Breast epithelium (tissue), 4 donors: Measurements from ENCODE around the gene PRAC2. TPM values are rescaled to one million over a fixed set of nuclear protein-coding genes. Genes with fewer than 3 reads are reported as not detected.

Experiments
- DNase-seq, 2 donors: peaks; one replicate each; pipeline ENCODE4 v3.0.0-alpha.2; 2019; ENCODE audit warnings: low spot score in 2 of 2
- H3K27ac ChIP-seq, 2 donors: fragments of 200-600 bp; sonication (generic) in 1 of 2; one replicate each; pipeline ENCODE4 v1.5.1; 2016 to 2019; ENCODE audit warnings: mild to moderate bottlenecking in 1 of 2
- H3K27me3 ChIP-seq, 2 donors: fragments of 200-600 bp; sonication (generic) in 1 of 2; one replicate each; pipeline versions ENCODE4 v1.5.1 to v1.6.0; 2017 to 2019; ENCODE audit warnings: control low read depth in 1 of 2, mild to moderate bottlenecking in 1 of 2
- H3K36me3 ChIP-seq: fragments of 200-600 bp; one replicate; pipeline ENCODE4 v1.5.1; 2019
- H3K4me1 ChIP-seq, 2 donors: fragments of 200-600 bp; sonication (generic); one replicate each; pipeline ENCODE4 v1.5.1; 2016 to 2019; ENCODE audit warnings: control low read depth in 1 of 2
- H3K4me3 ChIP-seq, 3 donors: fragments of 200-600 bp; sonication (generic); 1 replicate in 2 of 3; 2 replicates in 1 of 3; pipeline ENCODE4 v1.5.1; 2016 to 2019; ENCODE audit warnings: mild to moderate bottlenecking in 3 of 3, moderate library complexity in 2 of 3
- H3K9me3 ChIP-seq, 2 donors: fragments of 200-600 bp; sonication (generic) in 1 of 2; one replicate each; pipeline ENCODE4 v1.5.1; 2016 to 2019; ENCODE audit warnings: control low read depth in 1 of 2
- CTCF ChIP-seq, 3 donors: fragments of 450-650 bp; IDR thresholded peaks; one replicate each; pipeline ENCODE4 v1.5.1; 2016 to 2017; ENCODE audit warnings: antibody characterized with exemption in 3 of 3, mild to moderate bottlenecking in 3 of 3, moderate library complexity in 3 of 3
- POLR2A ChIP-seq: fragments of 450-650 bp; IDR thresholded peaks from one replicate; pipeline ENCODE4 v1.6.1; 2016; ENCODE audit warnings: antibody characterized with exemption, mild to moderate bottlenecking, moderate library complexity
- POLR2AphosphoS5 ChIP-seq, 3 donors: sonication (generic); formaldehyde crosslinking; IDR thresholded peaks; one replicate each; pipeline ENCODE4 v1.6.1; 2017; ENCODE audit warnings: antibody characterized with exemption in 3 of 3
- intact Hi-C: fragments of 100-400 bp; cut with DNase I; formaldehyde crosslinking; loops from one replicate; pipeline ENCODE4 v1.15.1; 2023; ENCODE audit warnings: low total_unique reads
- total RNA-seq, 3 donors: library from RNA; depleted of rRNA; stranded (reverse); fragments of >200 nt; gene quantifications; one replicate each; pipeline ENCODE4 v1.1.0, GENCODE V29; 2016

PRAC2 gene
- total RNA-seq, 3 donors from 2014 or later, result not detected

- no peak overlapping the region for H3K4me3 ChIP-seq
- intact Hi-C loops, result no loop called here
- DNase-seq, result no peak
- H3K36me3 ChIP-seq, result no peaks in the 10 kb centered on the region
- H3K27ac ChIP-seq, result no peak overlapping the region
- TF ChIP-seq POLR2A (no peak), CTCF (IDR thresholded peaks at IDR 0.05) (no peak), POLR2AphosphoS5 (IDR thresholded peaks at IDR 0.05) (no peak)
- no peaks in the 10 kb centered on the region for H3K9me3 ChIP-seq
- no peaks in the 10 kb centered on the region for H3K4me1 ChIP-seq
- H3K27me3 ChIP-seq, result peaks cover 0 to 13% of the 10 kb centered on the region in 2 donors
Measured at GRCh38 chr17:48769009-48769675, 46.2 kb downstream of the PRAC2 start.

- intact Hi-C loops, result no loop called here
- Histone ChIP-seq H3K27me3 (peaks cover 0 to 9% of the 10 kb centered on the region in 2 donors), H3K9me3 (no peaks in the 10 kb centered on the region)
Measured at GRCh38 chr17:48770954-48771353, 48.0 kb downstream of the PRAC2 start.

GRCh38 chr17:48773245-48773644 is 50.3 kb downstream of the PRAC2 start:
- no peak overlapping the region for H3K27ac ChIP-seq
- no peaks in the 10 kb centered on the region for H3K36me3 ChIP-seq
- no peak overlapping the region for H3K4me3 ChIP-seq
- peaks cover 0 to 9% of the 10 kb centered on the region in 2 donors for H3K27me3 ChIP-seq
- TF ChIP-seq POLR2AphosphoS5 (IDR thresholded peaks at IDR 0.05) (no peak), POLR2A (no peak), CTCF (IDR thresholded peaks at IDR 0.05) (no peak)
- intact Hi-C loops, result no loop called here
- no peak for DNase-seq
- H3K9me3 ChIP-seq, result no peaks in the 10 kb centered on the region
- H3K4me1 ChIP-seq, result no peaks in the 10 kb centered on the region

More at GRCh38 chr17:48770954-48771353, 48.0 kb downstream of the PRAC2 start:
- Histone ChIP-seq H3K27ac (no peak overlapping the region), H3K36me3 (no peaks in the 10 kb centered on the region), H3K4me1 (no peaks in the 10 kb centered on the region), H3K4me3 (no peak overlapping the region)
- no peak for DNase-seq
- TF ChIP-seq CTCF (IDR thresholded peaks at IDR 0.05) (no peak), POLR2AphosphoS5 (IDR thresholded peaks at IDR 0.05) (no peak), POLR2A (no peak)

Other genes with a start within 250 kb of the PRAC2 start
- gene HOXB1, start 192.2 kb upstream of the PRAC2 start, total RNA-seq, result not detected
- 10 to 100 TPM; 13.6 to 36.4 (median 19.6) TPM for gene HOXB2, start 178.1 kb upstream of the PRAC2 start, total RNA-seq
- 1 to 10 TPM; 2.2 to 7.5 (median 2.3) TPM for gene HOXB4, start 144.8 kb upstream of the PRAC2 start, total RNA-seq
- gene HOXB3, start 132.9 kb upstream of the PRAC2 start, total RNA-seq, result 10 to 100 TPM; 13.8 to 36.7 (median 14.4) TPM
- gene HOXB5, start 129.4 kb upstream of the PRAC2 start, total RNA-seq, result 1 to 10 TPM in 2 of 3 donors, under 1 TPM in 1; 0.44 to 2.0 (median 1.4) TPM
- gene HOXB6, start 118.2 kb upstream of the PRAC2 start, total RNA-seq, result 10 to 100 TPM in 2 of 3 donors, 1 to 10 TPM in 1; 1.0 to 24.9 (median 18.2) TPM
- 10 to 100 TPM in 1 of 3 donors, 1 to 10 TPM in 2; 1.5 to 16.8 (median 4.3) TPM for gene HOXB7, start 112.2 kb upstream of the PRAC2 start, total RNA-seq
- 1 to 10 TPM in 2 of 3 donors, under 1 TPM in 1; 0.59 to 4.6 (median 4.6) TPM for gene HOXB8, start 107.9 kb upstream of the PRAC2 start, total RNA-seq
- gene HOXB9, start 96.8 kb upstream of the PRAC2 start, total RNA-seq, result under 1 TPM; 0.32 to 0.44 (median 0.33) TPM
- gene PRAC1, start 667 bp upstream of the PRAC2 start, total RNA-seq, result not detected
- under 1 TPM in 1 of 3 donors, not detected in 2; 0.16 TPM for gene HOXB13, start 5.6 kb downstream of the PRAC2 start, total RNA-seq
- under 1 TPM in 2 of 3 donors, not detected in 1; under 0.01 to 0.32 TPM for gene TTLL6, start 94.0 kb downstream of the PRAC2 start, total RNA-seq
- gene CALCOCO2, start 107.8 kb downstream of the PRAC2 start, total RNA-seq, result 100 to 1,000 TPM; 134 to 262 (median 146) TPM
- gene ATP5MC1, start 169.6 kb downstream of the PRAC2 start, total RNA-seq, result 10 to 100 TPM; 55.5 to 85.2 (median 81.6) TPM
- gene UBE2Z, start 185.2 kb downstream of the PRAC2 start, total RNA-seq, result 10 to 100 TPM; 45.9 to 70.1 (median 64.2) TPM
- gene SNF8, start 221.7 kb downstream of the PRAC2 start, total RNA-seq, result 10 to 100 TPM; 75.7 to 83.4 (median 76.7) TPM
- not detected for gene GIP, start 245.4 kb downstream of the PRAC2 start, total RNA-seq